ENCODE measurements around the gene ELP2.

- TF ChIP-seq YY1 (tag by site-specific recombination; IDR thresholded peaks at IDR 0.05) (no peak), SP2 (tag by site-specific recombination; IDR thresholded peaks at IDR 0.05) (no peak), ZNF214 (tag by site-specific recombination; IDR thresholded peaks at IDR 0.05; ENCODE audit: borderline replicate concordance) (no peak), ZNF76 (tag by site-specific recombination; IDR thresholded peaks at IDR 0.05; ENCODE audit: borderline replicate concordance, low read depth) (no peak), CTCF (tag by site-specific recombination; IDR thresholded peaks at IDR 0.05) (no peak), ZBTB21 (tag by site-specific recombination; IDR thresholded peaks at IDR 0.05) (no peak), ZNF184 (tag by site-specific recombination; IDR thresholded peaks at IDR 0.05) (no peak), ZNF19 (tag by site-specific recombination; IDR thresholded peaks at IDR 0.05; ENCODE audit: low read depth) (no peak), ZNF341 (tag by site-specific recombination; IDR thresholded peaks at IDR 0.05; ENCODE audit: low read depth) (no peak), ZNF433 (tag by site-specific recombination; IDR thresholded peaks at IDR 0.05; ENCODE audit: low read depth) (no peak), ZNF292 (tag by site-specific recombination; IDR thresholded peaks at IDR 0.05; ENCODE audit: borderline replicate concordance, low read depth) (no peak)
Measured at GRCh38 chr18:36185901-36186460, 56.3 kb downstream of the ELP2 start.
